A549 (cell line): ENCODE data around the gene SPA17. TPM values are rescaled to one million over a fixed set of nuclear protein-coding genes. Genes with fewer than 3 reads are reported as not detected.

Source experiments
- ATAC-seq, 2 experiments: fragments of 200-7000 bp in 1 of 2; fragments of >200 bp in 1 of 2; cut with Nextera tagmentation in 1 of 2; cut with Tn5 transposase in 1 of 2; 3 replicates each; pipeline versions ENCODE4 v1.8.0 to v1.9.1; 2018 to 2020; ENCODE audit warnings: mild to moderate bottlenecking in 1 of 2, moderate library complexity in 1 of 2
- CTCF ChIA-PET: fragments of 300-600 bp; sonication (Branson Sonifier 250); formaldehyde crosslinking; extraction: SDS; loops from one replicate; lab custom pipeline; 2021; ENCODE audit warnings: antibody characterized with exemption, inconsistent platforms; lab: Yijun Ruan, JAX
- POLR2A ChIA-PET: fragments of 350-600 bp; formaldehyde crosslinking; extraction: SDS; loops from one replicate; lab custom pipeline; 2021; ENCODE audit warnings: antibody characterized with exemption, inconsistent platforms; lab: Yijun Ruan, JAX
- DNase-seq, 2 experiments: peaks; one replicate each; pipeline versions ENCODE4 v3.0.0 to v3.0.0-alpha.2; 2011 to 2016; ENCODE audit warnings: low read depth in 1 of 2, low spot score in 1 of 2
- FAIRE-seq: peaks from 2 replicates; lab custom pipeline; 2011; peaks lifted over from hg19 to GRCh38; lab: Jason Lieb, UNC
- H3K27ac ChIP-seq, 2 experiments: fragments of >200 bp; sonication (Bioruptor Twin); formaldehyde crosslinking; 3 replicates each; pipeline ENCODE4 v1.5.1; 2016 to 2017
- H3K4me1 ChIP-seq: fragments of >200 bp; sonication (Bioruptor Twin); formaldehyde crosslinking; 3 replicates; pipeline ENCODE4 v1.6.1; 2016
- H3K4me2 ChIP-seq: fragments of >200 bp; sonication (Bioruptor Twin); formaldehyde crosslinking; 3 replicates; pipeline ENCODE4 v1.6.1; 2016
- H3K4me3 ChIP-seq: fragments of >200 bp; sonication (Bioruptor Twin); formaldehyde crosslinking; 3 replicates; pipeline ENCODE4 v1.5.1; 2016
- H3K9me3 ChIP-seq: fragments of >200 bp; sonication (Bioruptor Twin); formaldehyde crosslinking; 3 replicates; pipeline ENCODE4 v1.6.1; 2016
- CBX2 ChIP-seq: fragments of 200-600 bp; sonication (generic); IDR thresholded peaks from 2 replicates; pipeline ENCODE4 v1.6.1; 2016; ENCODE audit warnings: low read depth, mild to moderate bottlenecking, borderline replicate concordance
- CBX8 ChIP-seq: fragments of 200-600 bp; sonication (generic); IDR thresholded peaks from 2 replicates; pipeline ENCODE4 v1.6.1; 2016
- CHD2 ChIP-seq: fragments of 150-350 bp; IDR thresholded peaks from 2 replicates; pipeline ENCODE4 v1.6.1; 2014; ENCODE audit warnings: low read length; ENCODE audit not compliant: partially characterized antibody
- EHF ChIP-seq: fragments of 250-450 bp; sonication (Bioruptor Pico); IDR thresholded peaks from 2 replicates; pipeline ENCODE4 v1.5.0; 2020; ENCODE audit warnings: mild to moderate bottlenecking
- EHMT2 ChIP-seq: fragments of 200-600 bp; sonication (generic); IDR thresholded peaks from 2 replicates; pipeline ENCODE4 v1.6.1; 2016; ENCODE audit warnings: antibody characterized with exemption, low read depth, mild to moderate bottlenecking, moderate library complexity
- ESRRA ChIP-seq: fragments of 150-350 bp; IDR thresholded peaks from 2 replicates; pipeline ENCODE4 v1.6.1; 2014; ENCODE audit warnings: mild to moderate bottlenecking, low read length, borderline replicate concordance
- FOSB ChIP-seq: fragments of 250-450 bp; sonication (Bioruptor Pico); IDR thresholded peaks from 2 replicates; pipeline ENCODE4 v1.5.0; 2020; ENCODE audit warnings: mild to moderate bottlenecking, moderate library complexity
- FOSL2 ChIP-seq, 2 experiments: fragments of 450-650 bp in 1 of 2; fragments of >200 bp in 1 of 2; sonication (Bioruptor Twin) in 1 of 2; formaldehyde crosslinking; IDR thresholded peaks; 2 replicates each; pipeline versions ENCODE4 v1.5.0 to v1.6.1; 2016 to 2020; ENCODE audit warnings: mild to moderate bottlenecking in 1 of 2, moderate library complexity in 1 of 2
- FOXS1 ChIP-seq: fragments of 250-450 bp; sonication (Bioruptor Pico); IDR thresholded peaks from 2 replicates; pipeline ENCODE4 v1.5.0; 2020; ENCODE audit warnings: mild to moderate bottlenecking, moderate library complexity
- GATA3 ChIP-seq: IDR thresholded peaks from 2 replicates; pipeline ENCODE4 v1.6.1; 2012; ENCODE audit warnings: borderline replicate concordance
- HOXB13 ChIP-seq: fragments of 250-450 bp; sonication (Bioruptor Pico); IDR thresholded peaks from 2 replicates; pipeline ENCODE4 v1.5.0; 2020; ENCODE audit warnings: low read depth, mild to moderate bottlenecking, moderate library complexity
- HOXB5 ChIP-seq: fragments of 250-450 bp; sonication (Bioruptor Pico); IDR thresholded peaks from 2 replicates; pipeline ENCODE4 v1.5.0; 2020; ENCODE audit warnings: mild to moderate bottlenecking, moderate library complexity
- JUN ChIP-seq, 2 experiments: fragments of >200 bp; sonication (Bioruptor Twin); formaldehyde crosslinking; IDR thresholded peaks; 2 replicates in 1 of 2; 3 replicates in 1 of 2; pipeline ENCODE4 v1.6.1; 2016 to 2017
- KDM1A ChIP-seq: fragments of 200-600 bp; sonication (generic); IDR thresholded peaks from 2 replicates; pipeline ENCODE4 v1.6.1; 2016; ENCODE audit warnings: low read depth, mild to moderate bottlenecking
- MAFK ChIP-seq: fragments of 450-650 bp; IDR thresholded peaks from 2 replicates; pipeline ENCODE4 v1.6.1; 2014; ENCODE audit not compliant: partially characterized antibody
- MAX ChIP-seq: IDR thresholded peaks from 2 replicates; pipeline ENCODE4 v1.6.1; 2012
- MYC ChIP-seq: IDR thresholded peaks from 2 replicates; pipeline ENCODE4 v1.6.1; 2012; ENCODE audit warnings: mild to moderate bottlenecking, inconsistent platforms, low read length, improper control_type of control experiment, borderline replicate concordance
- NR3C1 ChIP-seq: fragments of >200 bp; sonication (Bioruptor Twin); formaldehyde crosslinking; IDR thresholded peaks from 3 replicates; pipeline ENCODE4 v1.6.1; 2017
- PHF8 ChIP-seq: fragments of 200-600 bp; sonication (generic); IDR thresholded peaks from 2 replicates; pipeline ENCODE4 v1.6.1; 2016; ENCODE audit warnings: low read depth, mild to moderate bottlenecking, antibody characterized with exemption, moderate library complexity, borderline replicate concordance
- POLR2A ChIP-seq: IDR thresholded peaks from 2 replicates; pipeline ENCODE4 v1.6.1; 2012; ENCODE audit warnings: mild to moderate bottlenecking, low read length
- RAD21 ChIP-seq, 2 experiments: fragments of >200 bp in 1 of 2; sonication (Bioruptor Twin) in 1 of 2; formaldehyde crosslinking in 1 of 2; IDR thresholded peaks in 1 of 2; conservative IDR thresholded peaks in 1 of 2; 2 replicates in 1 of 2; 3 replicates in 1 of 2; pipeline ENCODE4 v1.6.1; 2012 to 2018; ENCODE audit warnings: inconsistent platforms in 1 of 2
- REST ChIP-seq: fragments of 200-600 bp; sonication (generic); IDR thresholded peaks from 2 replicates; pipeline ENCODE4 v1.6.1; 2016; ENCODE audit warnings: antibody characterized with exemption, mild to moderate bottlenecking, moderate library complexity
- RFX5 ChIP-seq: fragments of 450-650 bp; IDR thresholded peaks from 2 replicates; pipeline ENCODE4 v1.7.1; 2014; ENCODE audit warnings: antibody characterized with exemption, mild to moderate bottlenecking, moderate library complexity
- WGBS: methylation state at CpG from one replicate; pipeline ENCODE4 v1.1.6; 2017; ENCODE audit errors: missing lambda C conversion rate; 5-methylcytosine and 5-hydroxymethylcytosine counted together
- polyA minus RNA-seq: library from RNA; depleted of rRNA, polyadenylated mRNA; stranded (reverse); fragments of >200 nt; gene quantifications from 2 replicates; pipeline ENCODE4 v1.2.3, GENCODE V29; 2011; rRNA and poly(A)+ RNA removed
- polyA plus RNA-seq, 4 experiments: library from polyadenylated mRNA; depleted of rRNA in 3 of 4; stranded (reverse); fragments of >200 nt; fragmentation: RNase III in 1 of 4; extraction: RNeasy Plus Mini Kit Qiagen cat#74134 plus additional on column Dnase treatment in 1 of 4; gene quantifications; 2 replicates in 3 of 4; 3 replicates in 1 of 4; pipeline ENCODE4 v1.2.3, GENCODE V29; 2011 to 2017
- TF ChIP-seq, protein P1 (sequence below): fragments of >200 bp; sonication (Bioruptor Twin); formaldehyde crosslinking; IDR thresholded peaks from 3 replicates; pipeline ENCODE4 v1.6.1; 2016
- TF ChIP-seq, protein P2 (sequence below): IDR thresholded peaks from 2 replicates; pipeline ENCODE4 v1.6.1; 2012; ENCODE audit warnings: low read depth, borderline replicate concordance
- TF ChIP-seq, protein P3 (sequence below): fragments of >200 bp; sonication (Bioruptor Twin); formaldehyde crosslinking; IDR thresholded peaks from 2 replicates; pipeline ENCODE4 v1.6.1; 2016

Gene SPA17
- polyA plus RNA-seq (2011; rRNA removed) (15.8 and 23.8 TPM in 2 replicates), polyA plus RNA-seq (2017; fragmentation: RNase III; extraction: RNeasy Plus Mini Kit Qiagen cat#74134 plus additional on column Dnase treatment) (27.1 to 36.6 TPM (median 27.3 TPM) in 3 replicates), polyA minus RNA-seq (6.6 and 8.6 TPM in 2 replicates)
- 6.2 and 8.1 TPM in 2 replicates for polyA plus RNA-seq (2012; cell fraction: cytosol; rRNA removed)
- polyA plus RNA-seq (2012; cell fraction: nucleus; rRNA removed), result 1.7 and 2.6 TPM in 2 replicates

GRCh38 chr11:124673333-124674167 is at the start of gene SPA17, which contains the start of gene SIAE:
SPA17 (plus strand) TSS chr11:124673904; CDS start chr11:124675265, 1,361 bp downstream.
SIAE (minus strand) TSS chr11:124673739; CDS start chr11:124673708, 31 bp downstream.
- WGBS, result 2% methylated on average over 22 of the region's 58 CpGs
- H3K4me2 ChIP-seq, result peak within 1 kb of the TSS; percentile 78
- H3K4me3 ChIP-seq, result peak within 1 kb of the TSS; percentile 67
- CTCF ChIA-PET, result interaction anchor here (0.5 to 2.1 kb wide), 4 partner anchors 73 to 193 kb away, joined by 3 to 8 read pairs (median 4); no protein-coding TSS in a partner anchor
- peak; percentile 90 to 98 for ATAC-seq
- H3K9me3 ChIP-seq, result no peaks in the 10 kb centered on the region
- TF ChIP-seq ESRRA (no peak), EHMT2 (no peak), CHD2 (peak; percentile 51), MAFK (no peak), CBX2 (no peak), FOSB (no peak), PHF8 (peak; percentile 18; the same call in 1 of the 2 replicates), CBX8 (no peak), MAX (peak; percentile 65), REST (peak; percentile 27; the same call in 1 of the 2 replicates), RFX5 (no peak), HOXB5 (CRISPR knock-in tag) (no peak), GATA3 (no peak), JUN (IDR thresholded peaks at IDR 0.05) (peak in 1 of 2 experiments; percentile 55; a peak in 2 of 5 replicates), KDM1A (no peak), RAD21 (conservative IDR thresholded peaks at IDR 0.05 in 1 of 2, IDR thresholded peaks at IDR 0.05 in 1 of 2) (no peak), EHF (CRISPR knock-in tag) (no peak), FOXS1 (CRISPR knock-in tag) (no peak), FOSL2 (IDR thresholded peaks at IDR 0.05) (no peak), FOSL2 (CRISPR knock-in tag; IDR thresholded peaks at IDR 0.05) (no peak), HOXB13 (CRISPR knock-in tag) (no peak), NR3C1 (no peak), MYC (no peak), POLR2A (peak; percentile 48)
- TF ChIP-seq, protein P1, sequence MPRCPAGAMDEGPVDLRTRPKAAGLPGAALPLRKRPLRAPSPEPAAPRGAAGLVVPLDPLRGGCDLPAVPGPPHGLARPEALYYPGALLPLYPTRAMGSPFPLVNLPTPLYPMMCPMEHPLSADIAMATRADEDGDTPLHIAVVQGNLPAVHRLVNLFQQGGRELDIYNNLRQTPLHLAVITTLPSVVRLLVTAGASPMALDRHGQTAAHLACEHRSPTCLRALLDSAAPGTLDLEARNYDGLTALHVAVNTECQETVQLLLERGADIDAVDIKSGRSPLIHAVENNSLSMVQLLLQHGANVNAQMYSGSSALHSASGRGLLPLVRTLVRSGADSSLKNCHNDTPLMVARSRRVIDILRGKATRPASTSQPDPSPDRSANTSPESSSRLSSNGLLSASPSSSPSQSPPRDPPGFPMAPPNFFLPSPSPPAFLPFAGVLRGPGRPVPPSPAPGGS, result 0 out of 3 replicates have a peak, but pooled peaks have one; percentile 58
- TF ChIP-seq, protein P2, sequence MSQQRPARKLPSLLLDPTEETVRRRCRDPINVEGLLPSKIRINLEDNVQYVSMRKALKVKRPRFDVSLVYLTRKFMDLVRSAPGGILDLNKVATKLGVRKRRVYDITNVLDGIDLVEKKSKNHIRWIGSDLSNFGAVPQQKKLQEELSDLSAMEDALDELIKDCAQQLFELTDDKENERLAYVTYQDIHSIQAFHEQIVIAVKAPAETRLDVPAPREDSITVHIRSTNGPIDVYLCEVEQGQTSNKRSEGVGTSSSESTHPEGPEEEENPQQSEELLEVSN, result no peak
- TF ChIP-seq, protein P3, sequence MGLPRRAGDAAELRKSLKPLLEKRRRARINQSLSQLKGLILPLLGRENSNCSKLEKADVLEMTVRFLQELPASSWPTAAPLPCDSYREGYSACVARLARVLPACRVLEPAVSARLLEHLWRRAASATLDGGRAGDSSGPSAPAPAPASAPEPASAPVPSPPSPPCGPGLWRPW, result no peak
- 0 out of 3 replicates have a peak, but pooled peaks cover 3% of the 10 kb centered on the region for H3K4me1 ChIP-seq
- no peak for FAIRE-seq
- POLR2A ChIA-PET, result interaction anchor here (0.6 to 1.4 kb wide), 6 partner anchors 9 to 163 kb away, joined by 3 to 8 read pairs (median 4); partner anchors contain the start of gene TBRG1
- H3K27ac ChIP-seq, result peak within 1 kb of the TSS; percentile 80 to 98
- DNase-seq, result peak; percentile 87 to 93
